Measurements from ENCODE around the gene TSSK6. TPM values are rescaled to one million over a fixed set of nuclear protein-coding genes. Genes with fewer than 3 reads are reported as not detected.

Gene TSSK6
- polyA plus RNA-seq, 1 experiment = 1.7 TPM

DNA sequence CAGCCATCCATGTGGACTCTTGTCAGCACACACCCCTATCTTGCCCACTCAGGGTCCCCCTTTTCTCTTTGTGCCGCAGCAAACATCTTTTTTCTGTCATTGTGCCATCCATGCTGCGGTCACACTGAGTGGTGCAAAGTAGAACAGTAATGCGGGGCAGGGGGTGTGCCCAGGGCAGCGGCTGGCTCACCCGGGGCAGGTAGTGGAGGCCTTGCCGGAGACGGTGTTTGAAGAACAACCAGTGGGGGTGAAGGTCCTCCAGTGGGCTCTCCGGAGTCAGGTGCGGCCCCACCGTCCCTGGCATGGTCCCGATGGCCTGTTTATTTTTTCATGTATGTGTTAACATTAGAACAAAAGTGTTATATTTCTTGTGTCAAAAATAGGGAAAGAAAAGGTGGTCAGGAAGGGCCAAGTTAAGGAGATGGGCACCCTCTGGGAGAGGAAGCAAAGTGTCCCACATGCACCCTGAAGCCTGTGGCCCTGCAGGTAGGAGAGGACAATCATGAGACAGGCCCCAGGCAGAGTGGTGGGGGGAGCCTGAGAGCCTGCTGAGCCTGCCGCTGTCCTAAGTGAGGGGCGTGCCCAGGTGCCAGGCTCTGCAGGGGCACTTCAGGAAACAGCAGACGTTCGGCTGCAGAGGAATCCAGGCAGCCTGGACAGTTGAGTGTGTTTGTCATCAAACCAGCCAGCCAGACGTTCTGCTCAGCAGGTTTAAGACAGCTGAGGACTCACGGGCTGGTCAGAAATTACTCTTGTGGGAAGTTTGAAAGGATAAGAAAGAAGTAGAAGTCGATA is 12.3 kb downstream of the TSSK6 start:
- ChIA-PET POLR2A (no interaction called here), CTCF (no interaction called here)
- no peak overlapping the region for H3K4me3 ChIP-seq (ENCODE audit: low read depth, low read length)
- H3K36me3 ChIP-seq (ENCODE audit: control insufficient read depth, insufficient read depth, low read length) = peaks cover 42% of the 10 kb centered on the region
- TF ChIP-seq, protein P1, sequence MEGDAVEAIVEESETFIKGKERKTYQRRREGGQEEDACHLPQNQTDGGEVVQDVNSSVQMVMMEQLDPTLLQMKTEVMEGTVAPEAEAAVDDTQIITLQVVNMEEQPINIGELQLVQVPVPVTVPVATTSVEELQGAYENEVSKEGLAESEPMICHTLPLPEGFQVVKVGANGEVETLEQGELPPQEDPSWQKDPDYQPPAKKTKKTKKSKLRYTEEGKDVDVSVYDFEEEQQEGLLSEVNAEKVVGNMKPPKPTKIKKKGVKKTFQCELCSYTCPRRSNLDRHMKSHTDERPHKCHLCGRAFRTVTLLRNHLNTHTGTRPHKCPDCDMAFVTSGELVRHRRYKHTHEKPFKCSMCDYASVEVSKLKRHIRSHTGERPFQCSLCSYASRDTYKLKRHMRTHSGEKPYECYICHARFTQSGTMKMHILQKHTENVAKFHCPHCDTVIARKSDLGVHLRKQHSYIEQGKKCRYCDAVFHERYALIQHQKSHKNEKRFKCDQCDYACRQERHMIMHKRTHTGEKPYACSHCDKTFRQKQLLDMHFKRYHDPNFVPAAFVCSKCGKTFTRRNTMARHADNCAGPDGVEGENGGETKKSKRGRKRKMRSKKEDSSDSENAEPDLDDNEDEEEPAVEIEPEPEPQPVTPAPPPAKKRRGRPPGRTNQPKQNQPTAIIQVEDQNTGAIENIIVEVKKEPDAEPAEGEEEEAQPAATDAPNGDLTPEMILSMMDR (IDR thresholded peaks at IDR 0.05; ENCODE audit: insufficient read depth, low read depth, low read length) = no peak
- DNase-seq (ENCODE audit: low read depth) = no peak
- no peaks in the 10 kb centered on the region for H3K27me3 ChIP-seq (ENCODE audit: control insufficient read depth, insufficient read depth, low read length)

DNA sequence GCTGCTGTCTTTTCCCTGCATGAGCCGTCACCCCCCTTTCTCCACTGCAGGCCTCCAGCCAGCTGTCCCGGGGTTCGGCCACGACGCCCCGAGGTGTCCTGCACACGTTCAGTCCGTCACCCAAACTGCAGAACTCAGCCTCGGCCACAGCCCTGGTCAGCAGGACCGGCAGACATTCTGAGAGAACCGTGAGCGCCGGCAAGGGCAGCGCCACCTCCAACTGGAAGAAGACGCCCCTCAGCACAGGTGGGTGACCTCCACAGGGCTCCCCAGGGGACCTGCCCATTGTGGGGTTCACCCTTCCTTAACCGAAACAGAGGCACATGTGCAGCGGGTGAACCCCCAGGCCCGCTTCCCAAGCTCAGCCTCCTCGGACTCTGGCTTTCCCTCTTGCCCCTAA is 13.1 kb downstream of the TSSK6 start:
- CTCF ChIA-PET = no interaction called here
- Histone ChIP-seq H3K27me3 (ENCODE audit: control insufficient read depth, insufficient read depth, low read length) (no peaks in the 10 kb centered on the region), H3K4me3 (ENCODE audit: low read depth, low read length) (no peak overlapping the region), H3K36me3 (ENCODE audit: control insufficient read depth, insufficient read depth, low read length) (peaks cover 44% of the 10 kb centered on the region)
- POLR2A ChIA-PET = no interaction called here
- TF ChIP-seq, protein P1 (IDR thresholded peaks at IDR 0.05; ENCODE audit: insufficient read depth, low read depth, low read length) = no peak
- DNase-seq (ENCODE audit: low read depth) = no peak

DNA sequence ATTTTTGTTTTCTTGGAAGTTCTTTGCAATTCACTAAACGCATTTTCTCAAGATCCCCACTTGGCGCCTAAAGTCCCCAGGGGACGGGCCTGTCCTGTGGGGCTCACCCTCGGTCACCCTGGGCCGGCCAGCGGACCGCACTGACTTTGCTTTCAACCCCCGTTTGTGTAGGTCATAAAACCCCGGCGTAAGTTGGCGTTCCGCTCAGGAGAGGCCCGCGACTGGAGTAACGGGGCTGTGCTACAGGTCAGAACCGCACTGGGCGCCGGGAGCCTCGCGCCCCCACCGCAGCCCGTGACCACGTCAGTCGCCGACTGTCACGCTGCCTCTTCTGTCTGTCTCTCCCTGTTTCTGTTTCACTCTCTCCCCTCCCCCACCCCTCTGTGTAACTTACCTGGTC is 13.6 kb downstream of the TSSK6 start:
- no peak for DNase-seq (ENCODE audit: low read depth)
- ChIA-PET CTCF (no interaction called here), POLR2A (no interaction called here)
- peaks cover 45% of the 10 kb centered on the region for H3K36me3 ChIP-seq (ENCODE audit: control insufficient read depth, insufficient read depth, low read length)
- H3K4me3 ChIP-seq (ENCODE audit: low read depth, low read length) = no peak overlapping the region
- no peaks in the 10 kb centered on the region for H3K27me3 ChIP-seq (ENCODE audit: control insufficient read depth, insufficient read depth, low read length)
- TF ChIP-seq, protein P1 (IDR thresholded peaks at IDR 0.05; ENCODE audit: insufficient read depth, low read depth, low read length) = no peak

DNA sequence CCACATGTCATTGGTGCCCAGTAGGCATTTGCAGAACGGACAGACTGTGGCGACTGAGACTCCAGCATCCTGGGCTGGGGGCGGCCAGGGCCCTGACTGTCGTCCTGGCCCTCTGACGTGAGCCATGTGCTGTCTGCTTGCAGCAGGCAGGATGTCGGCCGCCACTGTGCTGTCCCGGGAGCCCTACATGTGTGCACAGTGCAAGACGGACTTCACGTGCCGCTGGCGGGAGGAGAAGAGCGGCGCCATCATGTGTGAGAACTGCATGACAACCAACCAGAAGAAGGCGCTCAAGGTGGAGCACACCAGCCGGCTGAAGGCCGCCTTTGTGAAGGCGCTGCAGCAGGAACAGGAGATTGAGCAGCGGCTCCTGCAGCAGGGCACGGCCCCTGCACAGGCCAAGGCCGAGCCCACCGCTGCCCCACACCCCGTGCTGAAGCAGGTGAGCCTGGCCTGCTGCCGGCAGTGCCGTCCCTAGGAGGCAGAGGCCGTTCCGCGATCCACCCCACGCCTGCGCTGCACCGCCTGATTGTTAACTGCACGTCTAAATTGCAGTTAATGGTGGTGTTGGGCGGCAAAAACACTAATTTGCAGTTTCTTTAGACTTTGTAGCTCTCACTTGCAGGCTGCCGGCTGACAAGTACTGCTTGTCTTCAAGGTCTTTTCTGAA is 14.2 kb downstream of the TSSK6 start:
- CTCF ChIA-PET = interaction anchor here (0.7 kb wide), 2 partner anchors 9 to 131 kb away, joined by 3 to 4 read pairs; no protein-coding TSS in a partner anchor
- H3K36me3 ChIP-seq (ENCODE audit: control insufficient read depth, insufficient read depth, low read length) = peaks cover 48% of the 10 kb centered on the region
- no peak overlapping the region for H3K4me3 ChIP-seq (ENCODE audit: low read depth, low read length)
- H3K27me3 ChIP-seq (ENCODE audit: control insufficient read depth, insufficient read depth, low read length) = no peaks in the 10 kb centered on the region
- DNase-seq (ENCODE audit: low read depth) = no peak
- TF ChIP-seq, protein P1 (IDR thresholded peaks at IDR 0.05; ENCODE audit: insufficient read depth, low read depth, low read length) = no peak
- POLR2A ChIA-PET = no interaction called here

DNA sequence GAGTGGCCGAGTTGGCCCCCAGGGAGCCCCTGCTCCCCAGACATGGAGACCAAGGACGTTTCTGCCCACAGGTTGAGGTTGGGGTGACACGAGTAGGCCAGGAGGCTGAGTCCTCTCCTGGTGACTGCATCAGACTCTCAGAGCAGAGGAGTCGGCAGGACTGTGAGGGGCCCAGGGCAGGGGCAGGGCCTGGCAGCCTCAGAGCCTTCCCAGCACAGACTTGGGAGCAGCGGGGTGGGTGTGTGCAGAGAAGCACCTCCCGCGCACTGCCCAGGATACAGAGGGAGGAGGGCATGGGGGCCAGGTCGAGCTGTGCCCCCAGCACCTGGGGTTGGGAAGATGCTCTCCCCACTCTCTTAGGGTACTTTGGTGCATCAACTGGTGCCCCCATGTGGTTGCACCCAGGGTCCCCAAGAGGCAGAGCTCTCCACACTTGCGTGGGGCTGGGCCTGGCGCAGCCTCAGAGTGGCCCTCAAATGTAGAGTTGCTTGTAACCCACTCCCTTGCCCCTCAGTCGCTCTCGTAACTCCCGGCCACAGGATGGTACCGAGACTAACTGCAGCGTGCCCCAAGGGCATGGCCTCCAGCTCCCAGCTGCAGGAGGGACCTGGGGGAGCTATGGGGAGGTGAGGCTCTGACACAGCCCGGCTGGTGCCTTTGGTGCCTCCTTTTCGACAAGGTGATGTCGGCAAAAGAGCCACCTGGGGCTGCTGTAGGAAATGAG is 15.9 kb downstream of the TSSK6 start:
- POLR2A ChIA-PET = no interaction called here
- H3K36me3 ChIP-seq (ENCODE audit: control insufficient read depth, insufficient read depth, low read length) = peaks cover 49% of the 10 kb centered on the region
- TF ChIP-seq, protein P1 (IDR thresholded peaks at IDR 0.05; ENCODE audit: insufficient read depth, low read depth, low read length) = no peak
- H3K27me3 ChIP-seq (ENCODE audit: control insufficient read depth, insufficient read depth, low read length) = no peaks in the 10 kb centered on the region
- H3K4me3 ChIP-seq (ENCODE audit: low read depth, low read length) = no peak overlapping the region
- CTCF ChIA-PET = interaction anchor here (0.8 kb wide), 1 partner anchor 133 kb away, joined by 4 read pairs; no protein-coding TSS in a partner anchor
- no peak for DNase-seq (ENCODE audit: low read depth)
